ENCODE results near the gene MRPL49.
"Not testable (repeated sequence)": the region's sequence is repeated elsewhere in the genome, so short reads cannot be mapped to it uniquely, and the experiment has no call there.

Gene MRPL49

GRCh38 chr11:65172600-65172999 lies 50.5 kb downstream of the MRPL49 start:
- FAIRE-seq, result no peak

DNA sequence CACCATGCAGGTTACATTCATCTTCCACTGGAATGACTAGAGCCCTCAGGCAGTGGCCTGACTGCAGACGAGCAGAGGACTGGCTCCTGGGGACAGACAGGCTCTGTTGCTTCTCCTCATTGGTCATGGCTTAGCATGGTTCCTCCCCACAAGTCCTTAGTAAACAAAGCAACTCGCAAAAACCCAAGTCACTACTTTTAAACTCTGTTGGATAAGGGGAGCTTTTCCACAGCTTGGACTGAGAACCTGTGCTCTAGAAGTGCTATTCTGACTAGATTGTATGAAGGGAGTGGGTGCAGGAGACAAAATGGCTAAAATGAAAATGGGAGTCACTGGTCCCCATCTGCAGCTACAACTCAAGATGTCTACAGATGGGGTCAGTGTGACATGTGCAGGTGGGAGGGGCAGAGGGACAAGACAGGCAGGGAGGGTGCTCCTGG lies 52.5 kb downstream of the MRPL49 start:
- FAIRE-seq, result not testable (repeated sequence)

Data from colon (tissue), 2 donors.